Fibroblast of lung (primary cell): ENCODE results near the gene AK4. TPM values are rescaled to one million over a fixed set of nuclear protein-coding genes. Genes with fewer than 3 reads are reported as not detected.
A peak's percentile ranks its signal among the peaks of the same experiment; 100 is the strongest.

ENCODE experiments used
- DNase-seq, 2 donors: peaks; one replicate each; pipeline versions ENCODE4 v3.0.0 to v3.0.0-alpha.2; 2010; ENCODE audit warnings: low read depth in 2 of 2
- H2AFZ ChIP-seq: 2 replicates; pipeline ENCODE4 v1.5.1; 2012; ENCODE audit warnings: low read length, control low read depth, inconsistent platforms
- H3K27ac ChIP-seq: 2 replicates; pipeline ENCODE4 v1.5.1; 2011; ENCODE audit warnings: low read length, control low read depth; ENCODE audit not compliant: insufficient read depth
- H3K27me3 ChIP-seq: 2 replicates; pipeline ENCODE4 v1.5.1; 2011; ENCODE audit warnings: mild to moderate bottlenecking, low read length; ENCODE audit not compliant: control insufficient read depth, insufficient read depth
- H3K36me3 ChIP-seq: 2 replicates; pipeline ENCODE4 v1.5.1; 2011; ENCODE audit warnings: low read length; ENCODE audit not compliant: control insufficient read depth, insufficient read depth
- H3K4me1 ChIP-seq: 2 replicates; pipeline ENCODE4 v1.5.1; 2011; ENCODE audit warnings: low read length; ENCODE audit not compliant: control insufficient read depth, insufficient read depth; ENCODE audit errors: extremely low read depth
- H3K4me2 ChIP-seq: 2 replicates; pipeline ENCODE4 v1.5.1; 2011; ENCODE audit warnings: low read length, control low read depth; ENCODE audit not compliant: insufficient read depth; ENCODE audit errors: extremely low read depth
- H3K4me3 ChIP-seq, 4 experiments: fragments of 200-600 bp in 1 of 4; sonication (generic) in 1 of 4; replicated peaks in 1 of 4; 2 replicates each; pipeline ENCODE4 v1.5.1; 2011 to 2016; ENCODE audit warnings: low read length in 4 of 4, low read depth in 3 of 4, mild to moderate bottlenecking in 3 of 4, control low read depth in 2 of 4, inconsistent platforms in 1 of 4, mixed read lengths in 1 of 4; ENCODE audit not compliant: insufficient read depth in 1 of 4; ENCODE audit errors: control extremely low read depth in 1 of 4
- H3K79me2 ChIP-seq: 2 replicates; pipeline ENCODE4 v1.5.1; 2012; ENCODE audit warnings: mild to moderate bottlenecking, low read length, inconsistent platforms; ENCODE audit not compliant: control insufficient read depth, insufficient read depth
- H3K9ac ChIP-seq: 2 replicates; pipeline ENCODE4 v1.5.1; 2011; ENCODE audit warnings: mild to moderate bottlenecking, low read length, control low read depth; ENCODE audit not compliant: insufficient read depth
- H3K9me3 ChIP-seq: 2 replicates; pipeline ENCODE4 v1.5.1; 2012; ENCODE audit warnings: low read depth, low read length; ENCODE audit not compliant: control insufficient read depth, insufficient read depth
- H4K20me1 ChIP-seq: 2 replicates; pipeline ENCODE4 v1.5.1; 2011; ENCODE audit warnings: low read length; ENCODE audit not compliant: control insufficient read depth, insufficient read depth; ENCODE audit errors: extremely low read depth
- CTCF ChIP-seq, 2 donors: IDR thresholded peaks in 1 of 2; conservative IDR thresholded peaks in 1 of 2; 1 replicate in 1 of 2; 2 replicates in 1 of 2; pipeline ENCODE4 v1.5.1; 2011 to 2012; ENCODE audit warnings: low read length in 2 of 2, control low read depth in 1 of 2, inconsistent platforms in 1 of 2, low read depth in 1 of 2, mild to moderate bottlenecking in 1 of 2
- EZH2 ChIP-seq: IDR thresholded peaks from 2 replicates; pipeline ENCODE4 v1.5.1; 2012; ENCODE audit warnings: low read length, control low read depth, mild to moderate bottlenecking; ENCODE audit errors: missing control alignments
- polyA plus RNA-seq, 2 donors: library from polyadenylated mRNA; depleted of rRNA in 1 of 2; stranded (reverse) in 1 of 2; unstranded in 1 of 2; fragments of >200 nt; gene quantifications; 2 replicates each; pipeline ENCODE4 v1.2.1, GENCODE V29; 2011 to 2012; ENCODE audit warnings: missing spikeins in 1 of 2
- total RNA-seq: library from RNA; depleted of rRNA; stranded (reverse); fragments of >200 nt; gene quantifications from 2 replicates; pipeline ENCODE4 v1.2.1, GENCODE V29; 2014

The AK4 gene
- total and polyA plus RNA-seq, 2 donors (not counting 1 experiment from before 2014, with no cell fraction given) = 6.3 to 49.3 TPM

- no peaks in the 10 kb centered on the region for H4K20me1 ChIP-seq
- no peaks in the 10 kb centered on the region for H3K36me3 ChIP-seq
- no peak overlapping the region for H3K27ac ChIP-seq
Observed at GRCh38 chr1:65279070-65279779, 131.2 kb downstream of the AK4 start.

More at GRCh38 chr1:65279070-65279779, 131.2 kb downstream of the AK4 start:
- H3K9ac ChIP-seq = no peak overlapping the region
- TF ChIP-seq CTCF (conservative IDR thresholded peaks at IDR 0.05 in 1 of 2, IDR thresholded peaks at IDR 0.05 in 1 of 2; ENCODE audit: low read depth in 1 of 2, low read length in 2 of 2) (no peak), EZH2 (no peak)
- DNase-seq = peak in 1 of 2 donors; percentile 28
- no peak overlapping the region for H2AFZ ChIP-seq
- no peaks in the 10 kb centered on the region for H3K9me3 ChIP-seq
- peaks cover 3% of the 10 kb centered on the region for H3K4me1 ChIP-seq
- no peaks in the 10 kb centered on the region for H3K27me3 ChIP-seq
- no peak overlapping the region for H3K4me2 ChIP-seq
- no peak overlapping the region for H3K4me3 ChIP-seq
- H3K79me2 ChIP-seq = no peaks in the 10 kb centered on the region

Other genes starting within 250 kb of the AK4 start
- gene JAK1, start 181.7 kb upstream of the AK4 start, total RNA-seq = 145 and 152 TPM in 2 replicates
- gene JAK1, start 181.7 kb upstream of the AK4 start, polyA plus RNA-seq = 131 and 144 TPM in 2 replicates
- gene DNAJC6, start 161.3 kb downstream of the AK4 start, total RNA-seq = under 0.01 and 0.33 TPM in 2 replicates
- 0.14 and 0.98 TPM in 2 replicates for gene DNAJC6, start 161.3 kb downstream of the AK4 start, polyA plus RNA-seq